Neural cell (in vitro differentiated cells): Measurements from ENCODE around the gene GATA2. TPM values are rescaled to one million over a fixed set of nuclear protein-coding genes. Genes with fewer than 3 reads are reported as not detected.

Experiments used
- H2AFZ ChIP-seq: fragments of 200-600, 300-800 bp; sonication (generic), shearing (Covaris generic); 2 replicates; pipeline ENCODE4 v1.6.0; 2014; ENCODE audit warnings: low read depth, mild to moderate bottlenecking, antibody characterized with exemption, low read length, moderate library complexity
- H3F3A ChIP-seq: fragments of 200-600 bp; shearing (Covaris generic); 2 replicates; pipeline ENCODE4 v1.6.1; 2016; ENCODE audit warnings: mild to moderate bottlenecking, moderate library complexity, mixed read lengths, antibody characterized with exemption, low read length; ENCODE audit not compliant: insufficient read depth, poor library complexity, severe bottlenecking
- H3K27ac ChIP-seq: fragments of 200-600, 300-800 bp; sonication (generic), shearing (Covaris generic); 2 replicates; pipeline ENCODE4 v1.5.1; 2014; ENCODE audit warnings: mild to moderate bottlenecking, low read length, moderate library complexity
- H3K27me3 ChIP-seq: fragments of 300-800, 200-600 bp; sonication (generic), shearing (Covaris generic); 2 replicates; pipeline ENCODE4 v1.6.0; 2014; ENCODE audit warnings: mild to moderate bottlenecking, low read depth, low read length, moderate library complexity; ENCODE audit not compliant: insufficient read depth
- H3K36me3 ChIP-seq: fragments of 300-800, 200-600 bp; sonication (generic), shearing (Covaris generic); 2 replicates; pipeline ENCODE4 v1.5.1; 2014; ENCODE audit warnings: mild to moderate bottlenecking, antibody characterized with exemption, low read length, moderate library complexity; ENCODE audit not compliant: insufficient read depth
- H3K4me2 ChIP-seq: fragments of 300-800, 200-600 bp; sonication (generic), shearing (Covaris generic); 2 replicates; pipeline ENCODE4 v1.6.0; 2014; ENCODE audit warnings: mild to moderate bottlenecking, low read length
- H3K4me3 ChIP-seq: fragments of 300-800, 200-600 bp; sonication (generic), shearing (Covaris generic); 2 replicates; pipeline ENCODE4 v1.5.1; 2014; ENCODE audit warnings: mild to moderate bottlenecking, low read length, moderate library complexity
- H3K79me2 ChIP-seq: fragments of 200-600 bp; shearing (Covaris generic); replicated peaks from 2 replicates; pipeline ENCODE4 v1.6.0; 2014; ENCODE audit warnings: mild to moderate bottlenecking, low read length, moderate library complexity; ENCODE audit not compliant: insufficient read depth
- H3K9ac ChIP-seq: fragments of 300-800, 200-600 bp; sonication (generic), shearing (Covaris generic); 2 replicates; pipeline ENCODE4 v1.6.1; 2016; ENCODE audit warnings: mild to moderate bottlenecking, low read length, mixed read lengths
- H3K9me2 ChIP-seq: fragments of 200-600 bp; shearing (Covaris generic); 2 replicates; pipeline ENCODE4 v1.6.1; 2016; ENCODE audit warnings: mild to moderate bottlenecking, low read length, mixed read lengths; ENCODE audit not compliant: insufficient read depth
- H3K9me3 ChIP-seq: fragments of 200-600, 300-800 bp; sonication (generic), shearing (Covaris generic); 2 replicates; pipeline ENCODE4 v1.6.1; 2016; ENCODE audit warnings: mild to moderate bottlenecking, mixed run types, low read length, moderate library complexity, mixed read lengths
- H4K20me1 ChIP-seq: fragments of 200-600 bp; shearing (Covaris generic); 2 replicates; pipeline ENCODE4 v1.6.1; 2016; ENCODE audit warnings: mild to moderate bottlenecking, mixed run types; ENCODE audit not compliant: insufficient read depth
- CTCF ChIP-seq: fragments of 450-650 bp; IDR thresholded peaks from 2 replicates; pipeline ENCODE4 v1.5.1; 2014; ENCODE audit warnings: antibody characterized with exemption, mild to moderate bottlenecking, moderate library complexity; ENCODE audit not compliant: poor library complexity, severe bottlenecking
- EP300 ChIP-seq: fragments of 450-650 bp; conservative IDR thresholded peaks from 2 replicates; pipeline ENCODE4 v1.6.1; 2014; ENCODE audit warnings: antibody characterized with exemption, mild to moderate bottlenecking, moderate library complexity; ENCODE audit not compliant: poor library complexity, severe bottlenecking
- EZH2 ChIP-seq: fragments of 200-600, 300-800 bp; shearing (Covaris generic), sonication (generic); IDR thresholded peaks from 2 replicates; pipeline ENCODE4 v1.6.1; 2014; ENCODE audit warnings: antibody characterized with exemption, low read length, borderline replicate concordance, mild to moderate bottlenecking; ENCODE audit not compliant: insufficient read depth, poor library complexity, severe bottlenecking
- MXI1 ChIP-seq: fragments of 450-650 bp; conservative IDR thresholded peaks from 2 replicates; pipeline ENCODE4 v1.6.1; 2014; ENCODE audit warnings: antibody characterized with exemption, mild to moderate bottlenecking; ENCODE audit not compliant: poor library complexity, severe bottlenecking
- POLR2AphosphoS5 ChIP-seq: IDR thresholded peaks from 2 replicates; pipeline ENCODE4 v1.6.1; 2012
- RAD21 ChIP-seq: fragments of 450-650 bp; conservative IDR thresholded peaks from 2 replicates; pipeline ENCODE4 v1.6.1; 2014; ENCODE audit warnings: antibody characterized with exemption, mild to moderate bottlenecking, moderate library complexity
- REST ChIP-seq: IDR thresholded peaks from 2 replicates; pipeline ENCODE4 v1.6.1; 2012; ENCODE audit warnings: borderline replicate concordance
- SMC3 ChIP-seq: fragments of 450-650 bp; conservative IDR thresholded peaks from 2 replicates; pipeline ENCODE4 v1.6.1; 2014; ENCODE audit warnings: antibody characterized with exemption, mild to moderate bottlenecking, moderate library complexity; ENCODE audit not compliant: poor library complexity
- TAF1 ChIP-seq: IDR thresholded peaks from 2 replicates; pipeline ENCODE4 v1.6.1; 2012; ENCODE audit warnings: low read depth
- polyA plus RNA-seq: library from polyadenylated mRNA; depleted of rRNA; stranded (reverse); fragments of >200 nt; gene quantifications from 2 replicates; pipeline ENCODE4 v1.2.3, GENCODE V29; 2014

GATA2 gene
- polyA plus RNA-seq, 1 donor from 2014 or later: not detected

GRCh38 chr3:128430301-128430700 is 62.7 kb downstream of the GATA2 start:
- Histone ChIP-seq H3K9ac (no peak overlapping the region), H3K79me2 (no peaks in the 10 kb centered on the region), H3K36me3 (no peaks in the 10 kb centered on the region), H2AFZ (no peak overlapping the region), H3K4me2 (no peak overlapping the region), H3K9me2 (no peaks in the 10 kb centered on the region), H3K9me3 (no peaks in the 10 kb centered on the region), H3K27ac (no peak overlapping the region), H3K27me3 (peaks cover 23% of the 10 kb centered on the region), H4K20me1 (no peaks in the 10 kb centered on the region), H3F3A (no peaks in the 10 kb centered on the region), H3K4me3 (no peak overlapping the region)
- no peak for TF ChIP-seq EP300
- no peak for TF ChIP-seq EZH2
- no peak for TF ChIP-seq REST
- no peak for TF ChIP-seq POLR2AphosphoS5
- no peak for TF ChIP-seq TAF1
- no peak for TF ChIP-seq CTCF
- no peak for TF ChIP-seq MXI1

- Histone ChIP-seq H3K4me3 (no peak overlapping the region), H3K27me3 (peaks cover 23% of the 10 kb centered on the region), H4K20me1 (no peaks in the 10 kb centered on the region), H3F3A (no peaks in the 10 kb centered on the region), H3K4me2 (no peak overlapping the region), H2AFZ (no peak overlapping the region), H3K36me3 (no peaks in the 10 kb centered on the region), H3K9ac (no peak overlapping the region), H3K79me2 (no peaks in the 10 kb centered on the region), H3K9me3 (no peaks in the 10 kb centered on the region), H3K27ac (no peak overlapping the region), H3K9me2 (no peaks in the 10 kb centered on the region)
- TF ChIP-seq TAF1 (no peak), MXI1 (no peak), EP300 (no peak), CTCF (no peak), EZH2 (no peak), REST (no peak), POLR2AphosphoS5 (no peak), SMC3 (no peak), RAD21 (no peak)
Observed at GRCh38 chr3:128429751-128430150, 63.2 kb downstream of the GATA2 start.
